RWPE2 (cell line): ENCODE measurements around the gene DPM2.

Experiments
- ATAC-seq: fragments of 200-7000 bp; cut with Tn5 transposase; 3 replicates; pipeline ENCODE4 v1.9.1; 2021; ENCODE audit warnings: low read depth
- DNase-seq: peaks from one replicate; pipeline ENCODE4 v3.0.0-alpha.2; 2020; ENCODE audit warnings: low spot score
- H3K27ac ChIP-seq: fragments of 450-650 bp; 2 replicates; pipeline ENCODE4 v1.5.1; 2017; ENCODE audit warnings: mild to moderate bottlenecking; ENCODE audit not compliant: poor library complexity, severe bottlenecking
- H3K27me3 ChIP-seq: fragments of 250-450 bp; sonication (Bioruptor Pico); 2 replicates; pipeline ENCODE4 v1.5.1; 2021; ENCODE audit warnings: mild to moderate bottlenecking, moderate library complexity; ENCODE audit not compliant: insufficient read depth, poor library complexity, severe bottlenecking
- H3K36me3 ChIP-seq: fragments of 250-450 bp; sonication (Bioruptor Pico); 2 replicates; pipeline ENCODE4 v1.5.1; 2020; ENCODE audit warnings: low read depth, mild to moderate bottlenecking, moderate library complexity
- H3K4me1 ChIP-seq: fragments of 250-450 bp; sonication (Bioruptor Pico); 2 replicates; pipeline ENCODE4 v1.5.1; 2021; ENCODE audit warnings: mild to moderate bottlenecking, moderate library complexity; ENCODE audit not compliant: insufficient read depth, poor library complexity, severe bottlenecking
- H3K4me3 ChIP-seq: fragments of 250-450 bp; sonication (Bioruptor Pico); 2 replicates; pipeline ENCODE4 v1.5.1; 2021; ENCODE audit warnings: mild to moderate bottlenecking, moderate library complexity; ENCODE audit not compliant: severe bottlenecking
- H3K9me3 ChIP-seq: fragments of 250-450 bp; sonication (Bioruptor Pico); 2 replicates; pipeline ENCODE4 v1.5.1; 2021; ENCODE audit warnings: mild to moderate bottlenecking, moderate library complexity; ENCODE audit not compliant: severe bottlenecking
- CTCF ChIP-seq: fragments of 450-650 bp; IDR thresholded peaks from one replicate; pipeline ENCODE4 v1.5.1; 2017; ENCODE audit warnings: mild to moderate bottlenecking, moderate library complexity; ENCODE audit not compliant: poor library complexity, severe bottlenecking

DPM2 gene

GRCh38 chr9:127909839-127910273 is 27.8 kb downstream of the DPM2 start:
- Histone ChIP-seq H3K4me3 (no peak overlapping the region), H3K27me3 (no peaks in the 10 kb centered on the region), H3K36me3 (peaks cover 31% of the 10 kb centered on the region), H3K4me1 (peaks cover 2% of the 10 kb centered on the region), H3K9me3 (no peaks in the 10 kb centered on the region), H3K27ac (no peak overlapping the region)
- ATAC-seq (no peak), DNase-seq (no peak)
- no peak for TF ChIP-seq CTCF

GRCh38 chr9:127908660-127908926 is 29.1 kb downstream of the DPM2 start:
- no peaks in the 10 kb centered on the region for H3K9me3 ChIP-seq
- H3K4me3 ChIP-seq, result no peak overlapping the region
- no peaks in the 10 kb centered on the region for H3K27me3 ChIP-seq
- peaks cover 7% of the 10 kb centered on the region for H3K4me1 ChIP-seq
- DNase-seq, result no peak
- ATAC-seq, result no peak
- H3K27ac ChIP-seq, result no peak overlapping the region
- peaks cover 25% of the 10 kb centered on the region for H3K36me3 ChIP-seq
- TF ChIP-seq CTCF, result no peak

GRCh38 chr9:127907867-127908659 is 29.6 kb downstream of the DPM2 start:
- Histone ChIP-seq H3K27ac (no peak overlapping the region), H3K4me1 (peaks cover 7% of the 10 kb centered on the region), H3K36me3 (peaks cover 21% of the 10 kb centered on the region), H3K4me3 (no peak overlapping the region), H3K9me3 (no peaks in the 10 kb centered on the region), H3K27me3 (no peaks in the 10 kb centered on the region)
- DNase-seq, result no peak
- no peak for TF ChIP-seq CTCF
- no peak for ATAC-seq

DNA sequence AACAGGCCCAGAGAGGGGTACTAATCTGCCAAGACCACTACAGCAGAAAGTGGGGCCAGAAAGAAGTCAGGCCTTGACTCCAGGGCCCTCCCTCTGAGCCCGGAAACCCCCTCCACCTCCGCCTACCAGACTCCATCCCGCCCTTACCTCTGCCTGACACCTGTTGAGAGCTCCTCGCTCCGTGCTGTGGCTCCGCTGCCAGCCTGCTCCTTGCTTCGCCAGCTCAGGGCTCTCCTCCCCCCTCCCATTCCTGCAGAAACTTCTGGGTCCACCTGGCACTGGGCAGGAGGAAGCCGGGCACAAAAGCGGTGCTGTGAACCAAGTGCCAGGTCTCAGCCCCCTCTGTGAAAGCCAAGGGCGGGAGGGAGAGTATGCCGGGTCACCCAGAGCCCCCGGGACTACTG is 31.9 kb downstream of the DPM2 start:
- DNase-seq (no peak), ATAC-seq (no peak)
- Histone ChIP-seq H3K9me3 (no peaks in the 10 kb centered on the region), H3K27ac (no peak overlapping the region), H3K27me3 (no peaks in the 10 kb centered on the region), H3K4me3 (no peak overlapping the region), H3K4me1 (peaks cover 7% of the 10 kb centered on the region), H3K36me3 (peaks cover 10% of the 10 kb centered on the region)
- TF ChIP-seq CTCF, result no peak

- H3K27ac ChIP-seq, result peak overlapping the region; percentile 33
- peak; percentile 24 for ATAC-seq
- H3K4me3 ChIP-seq, result no peak overlapping the region
- no peak for DNase-seq
- TF ChIP-seq CTCF, result no peak
- H3K4me1 ChIP-seq, result peaks cover 7% of the 10 kb centered on the region
- no peaks in the 10 kb centered on the region for H3K27me3 ChIP-seq
- no peaks in the 10 kb centered on the region for H3K9me3 ChIP-seq
- peaks cover 5% of the 10 kb centered on the region; the same call in 1 of the 2 replicates for H3K36me3 ChIP-seq
These were observed 32.5 kb downstream of the DPM2 start for GRCh38 chr9:127905004-127905728.
